K562 (cell line): Measurements from ENCODE around the gene SPATS1. TPM values are rescaled to one million over a fixed set of nuclear protein-coding genes. Genes with fewer than 3 reads are reported as not detected.
A peak's percentile ranks its signal among the peaks of the same experiment; 100 is the strongest.

Source experiments
- ARID1B ChIP-seq: fragments of 450-650 bp; IDR thresholded peaks from 2 replicates; pipeline ENCODE4 v1.6.1; 2016; ENCODE audit warnings: antibody characterized with exemption, mild to moderate bottlenecking, inconsistent platforms
- ARNT ChIP-seq, 2 experiments: fragments of 450-650 bp; IDR thresholded peaks; 2 replicates each; pipeline ENCODE4 v1.6.1; 2016; ENCODE audit warnings: mild to moderate bottlenecking in 1 of 2
- ATF4 ChIP-seq: fragments of 450-650 bp; formaldehyde crosslinking; IDR thresholded peaks from 2 replicates; pipeline ENCODE4 v1.4.0; 2022; ENCODE audit warnings: mild to moderate bottlenecking, moderate library complexity
- HDAC6 ChIP-seq: IDR thresholded peaks from 2 replicates; pipeline ENCODE4 v1.6.1; 2012; ENCODE audit warnings: low read depth, mild to moderate bottlenecking, control low read depth, inconsistent platforms, low read length, moderate library complexity
- NR4A1 ChIP-seq, 2 experiments: fragments of 250-450 bp in 1 of 2; fragments of 450-650 bp in 1 of 2; sonication (Bioruptor Pico) in 1 of 2; IDR thresholded peaks; 2 replicates each; pipeline versions ENCODE4 v1.4.0 to v1.6.1; 2016 to 2020; ENCODE audit warnings: mild to moderate bottlenecking in 2 of 2, missing compliant biosample characterization in 1 of 2, missing genetic modification characterization in 1 of 2, moderate library complexity in 1 of 2
- PBX2 ChIP-seq, 2 experiments: IDR thresholded peaks in 1 of 2; conservative IDR thresholded peaks in 1 of 2; 2 replicates each; pipeline ENCODE4 v1.6.1; 2016; ENCODE audit warnings: low read depth in 2 of 2, mild to moderate bottlenecking in 1 of 2, missing compliant biosample characterization in 1 of 2, missing genetic modification characterization in 1 of 2, moderate library complexity in 1 of 2
- PHF20 ChIP-seq: fragments of 450-650 bp; IDR thresholded peaks from 2 replicates; pipeline ENCODE4 v1.6.1; 2018; ENCODE audit not compliant: partially characterized antibody
- SMARCC2 ChIP-seq: fragments of 450-650 bp; IDR thresholded peaks from 2 replicates; pipeline ENCODE4 v1.6.1; 2017; ENCODE audit warnings: antibody characterized with exemption, moderate library complexity, mild to moderate bottlenecking, low read depth
- TEAD2 ChIP-seq: fragments of 450-650 bp; IDR thresholded peaks from 2 replicates; pipeline ENCODE4 v1.6.1; 2016; ENCODE audit warnings: missing genetic modification characterization, control low read depth, missing compliant biosample characterization
- TOE1 ChIP-seq, 2 experiments: fragments of 450-650 bp in 1 of 2; sonication (generic) in 1 of 2; formaldehyde crosslinking in 1 of 2; IDR thresholded peaks; 2 replicates each; pipeline versions ENCODE4 v1.7.1 to v1.8.0; 2016 to 2022; ENCODE audit warnings: borderline replicate concordance in 2 of 2, mild to moderate bottlenecking in 2 of 2, antibody characterized with exemption in 1 of 2, inconsistent platforms in 1 of 2, low read depth in 1 of 2, missing genetic modification reagents in 1 of 2, moderate library complexity in 1 of 2
- ZFP36 ChIP-seq: fragments of 150-350 bp; IDR thresholded peaks from 2 replicates; pipeline ENCODE4 v1.6.1; 2018; ENCODE audit warnings: low read length, low read depth; ENCODE audit not compliant: partially characterized antibody
- polyA plus RNA-seq, 8 experiments: library from polyadenylated mRNA; depleted of rRNA in 4 of 8; stranded (reverse) in 5 of 8; unstranded in 3 of 8; fragments of >200 nt; fragmentation: Nextera tagmentation in 2 of 8; fragmentation: Illumina TruSeq in 1 of 8; extraction: Ambion mirVana in 2 of 8; extraction: Trizol in 1 of 8; gene quantifications; 2 replicates each; pipeline versions ENCODE4 v1.2.1 to v1.2.3, GENCODE V29; 2011 to 2014; ENCODE audit warnings: inconsistent platforms in 1 of 8, missing spikeins in 1 of 8
- total RNA-seq, 7 experiments: library from RNA; depleted of rRNA in 6 of 7; stranded (reverse); fragments of >200 nt in 6 of 7; fragmentation: Illumina TruSeq in 2 of 7; extraction: Trizol in 2 of 7; gene quantifications; 2 replicates each; pipeline versions ENCODE4 v1.2.1 to v1.2.3, GENCODE V29; 2011 to 2021; ENCODE audit warnings: low replicate concordance in 1 of 7
- TF ChIP-seq, protein P1 (sequence below), 2 experiments: fragments of 450-650 bp in 1 of 2; sonication (generic) in 1 of 2; formaldehyde crosslinking in 1 of 2; IDR thresholded peaks; 2 replicates each; pipeline versions ENCODE4 v1.7.1 to v1.9.0; 2016 to 2022; ENCODE audit warnings: inconsistent platforms in 1 of 2, mild to moderate bottlenecking in 1 of 2, missing genetic modification reagents in 1 of 2

SPATS1 gene
- total and polyA plus RNA-seq, 9 of the 15 experiments (the other 6 are each of a cell fraction or from before 2014, with no cell fraction given) = not detected

DNA sequence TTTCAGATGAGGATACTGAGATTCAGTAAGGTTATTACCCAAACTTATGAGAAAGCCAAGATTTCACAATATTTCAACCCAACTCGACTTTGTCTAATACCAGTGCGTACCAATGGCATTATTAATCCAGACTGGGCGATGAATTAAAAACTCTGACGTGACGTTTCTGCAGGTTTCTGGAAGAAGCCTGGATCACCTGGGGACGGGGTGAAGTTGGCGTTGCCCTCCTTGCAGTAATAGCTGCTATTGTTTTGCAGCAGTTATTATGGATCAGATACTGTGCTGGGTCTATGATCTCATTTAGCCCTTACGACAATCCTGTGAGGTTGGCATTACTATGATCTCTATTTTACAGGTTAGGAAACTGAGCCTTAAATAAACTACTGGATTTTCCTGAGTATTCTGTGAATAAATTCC lies 44.5 kb downstream of the SPATS1 start (continued):
- TF ChIP-seq NR4A1 (CRISPR knock-in tag; IDR thresholded peaks at IDR 0.05) (no peak), NR4A1 (tag; IDR thresholded peaks at IDR 0.05) (0 out of 2 replicates have a peak, but pooled peaks have one; percentile 13), PBX2 (CRISPR knock-in tag; IDR thresholded peaks at IDR 0.05; ENCODE audit: low read depth) (no peak), PBX2 (tag; conservative IDR thresholded peaks at IDR 0.05; ENCODE audit: low read depth) (0 out of 2 replicates have a peak, but pooled peaks have one; percentile 7), HDAC6 (no peak), ATF4 (CRISPR knock-in tag) (0 out of 2 replicates have a peak, but pooled peaks have one; percentile 36), TOE1 (IDR thresholded peaks at IDR 0.05; ENCODE audit: borderline replicate concordance) (no peak), TOE1 (CRISPR knock-in tag; IDR thresholded peaks at IDR 0.05; ENCODE audit: borderline replicate concordance, low read depth) (peak; percentile 75; the same call in 1 of the 2 replicates), ZFP36 (no peak), TEAD2 (tag) (peak; percentile 67), ARID1B (0 out of 2 replicates have a peak, but pooled peaks have one; percentile 15), ARNT (IDR thresholded peaks at IDR 0.05) (0 out of 4 replicates have a peak, but pooled peaks of 1 of the 2 experiments have one; percentile 23), SMARCC2 (peak; percentile 56), PHF20 (no peak)
- TF ChIP-seq, protein P1, sequence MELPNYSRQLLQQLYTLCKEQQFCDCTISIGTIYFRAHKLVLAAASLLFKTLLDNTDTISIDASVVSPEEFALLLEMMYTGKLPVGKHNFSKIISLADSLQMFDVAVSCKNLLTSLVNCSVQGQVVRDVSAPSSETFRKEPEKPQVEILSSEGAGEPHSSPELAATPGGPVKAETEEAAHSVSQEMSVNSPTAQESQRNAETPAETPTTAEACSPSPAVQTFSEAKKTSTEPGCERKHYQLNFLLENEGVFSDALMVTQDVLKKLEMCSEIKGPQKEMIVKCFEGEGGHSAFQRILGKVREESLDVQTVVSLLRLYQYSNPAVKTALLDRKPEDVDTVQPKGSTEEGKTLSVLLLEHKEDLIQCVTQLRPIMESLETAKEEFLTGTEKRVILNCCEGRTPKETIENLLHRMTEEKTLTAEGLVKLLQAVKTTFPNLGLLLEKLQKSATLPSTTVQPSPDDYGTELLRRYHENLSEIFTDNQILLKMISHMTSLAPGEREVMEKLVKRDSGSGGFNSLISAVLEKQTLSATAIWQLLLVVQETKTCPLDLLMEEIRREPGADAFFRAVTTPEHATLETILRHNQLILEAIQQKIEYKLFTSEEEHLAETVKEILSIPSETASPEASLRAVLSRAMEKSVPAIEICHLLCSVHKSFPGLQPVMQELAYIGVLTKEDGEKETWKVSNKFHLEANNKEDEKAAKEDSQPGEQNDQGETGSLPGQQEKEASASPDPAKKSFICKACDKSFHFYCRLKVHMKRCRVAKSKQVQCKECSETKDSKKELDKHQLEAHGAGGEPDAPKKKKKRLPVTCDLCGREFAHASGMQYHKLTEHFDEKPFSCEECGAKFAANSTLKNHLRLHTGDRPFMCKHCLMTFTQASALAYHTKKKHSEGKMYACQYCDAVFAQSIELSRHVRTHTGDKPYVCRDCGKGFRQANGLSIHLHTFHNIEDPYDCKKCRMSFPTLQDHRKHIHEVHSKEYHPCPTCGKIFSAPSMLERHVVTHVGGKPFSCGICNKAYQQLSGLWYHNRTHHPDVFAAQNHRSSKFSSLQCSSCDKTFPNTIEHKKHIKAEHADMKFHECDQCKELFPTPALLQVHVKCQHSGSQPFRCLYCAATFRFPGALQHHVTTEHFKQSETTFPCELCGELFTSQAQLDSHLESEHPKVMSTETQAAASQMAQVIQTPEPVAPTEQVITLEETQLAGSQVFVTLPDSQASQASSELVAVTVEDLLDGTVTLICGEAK (IDR thresholded peaks at IDR 0.05) = peak; percentile 77; the same call in 1 of the 2 replicates
- TF ChIP-seq, protein P1 (CRISPR knock-in tag; IDR thresholded peaks at IDR 0.05) = no peak
